ENCODE measurements around the gene BLMH.

The BLMH gene

GRCh38 chr17:30321314-30321713, 29.6 kb upstream of the BLMH start:
- no peak for ATAC-seq (ENCODE audit: low read depth)
- Mint-ChIP-seq H3K4me1 (peaks cover 10% of the 10 kb centered on the region), H3K27me3 (peaks cover 3% of the 10 kb centered on the region), H3K36me3 (no peaks in the 10 kb centered on the region), H3K4me3 (no peak overlapping the region), H3K27ac (no peak overlapping the region), H3K9me3 (no peaks in the 10 kb centered on the region)
- no peak for DNase-seq (ENCODE audit: low spot score in 2 of 2)

GRCh38 chr17:30318155-30318554, 26.4 kb upstream of the BLMH start:
- no peak for ATAC-seq (ENCODE audit: low read depth)
- H3K4me3 Mint-ChIP-seq: no peak overlapping the region
- H3K4me1 Mint-ChIP-seq: peaks cover 3% of the 10 kb centered on the region
- H3K9me3 Mint-ChIP-seq: no peaks in the 10 kb centered on the region
- no peak for DNase-seq (ENCODE audit: low spot score in 2 of 2)
- no peak overlapping the region for H3K27ac Mint-ChIP-seq
- H3K27me3 Mint-ChIP-seq: peaks cover under 1% of the 10 kb centered on the region
- no peaks in the 10 kb centered on the region for H3K36me3 Mint-ChIP-seq

GRCh38 chr17:30316736-30317135, 25.0 kb upstream of the BLMH start:
- no peak overlapping the region for H3K4me3 Mint-ChIP-seq
- H3K9me3 Mint-ChIP-seq: no peaks in the 10 kb centered on the region
- no peaks in the 10 kb centered on the region for H3K4me1 Mint-ChIP-seq
- no peak overlapping the region for H3K27ac Mint-ChIP-seq
- no peak for ATAC-seq (ENCODE audit: low read depth)
- peaks cover 5% of the 10 kb centered on the region for H3K27me3 Mint-ChIP-seq
- H3K36me3 Mint-ChIP-seq: no peaks in the 10 kb centered on the region
- no peak for DNase-seq (ENCODE audit: low spot score in 2 of 2)

- DNase-seq (ENCODE audit: low spot score in 2 of 2) (no peak), ATAC-seq (ENCODE audit: low read depth) (no peak)
- no peak overlapping the region for H3K4me3 Mint-ChIP-seq
- H3K4me1 Mint-ChIP-seq: no peaks in the 10 kb centered on the region
- H3K9me3 Mint-ChIP-seq: no peaks in the 10 kb centered on the region
- peaks cover 5% of the 10 kb centered on the region for H3K27me3 Mint-ChIP-seq
- no peaks in the 10 kb centered on the region for H3K36me3 Mint-ChIP-seq
- no peak overlapping the region for H3K27ac Mint-ChIP-seq
Observed at GRCh38 chr17:30315106-30315505, 23.4 kb upstream of the BLMH start.

GRCh38 chr17:30314474-30314873, 22.7 kb upstream of the BLMH start:
- no peak for ATAC-seq (ENCODE audit: low read depth)
- DNase-seq (ENCODE audit: low spot score in 2 of 2): no peak
- Mint-ChIP-seq H3K9me3 (no peaks in the 10 kb centered on the region), H3K36me3 (no peaks in the 10 kb centered on the region), H3K27me3 (peaks cover 5% of the 10 kb centered on the region), H3K4me3 (no peak overlapping the region), H3K27ac (no peak overlapping the region), H3K4me1 (no peaks in the 10 kb centered on the region)

GRCh38 chr17:30312226-30312625, 20.5 kb upstream of the BLMH start:
- ATAC-seq (ENCODE audit: low read depth) (no peak), DNase-seq (ENCODE audit: low spot score in 2 of 2) (no peak)
- no peaks in the 10 kb centered on the region for H3K36me3 Mint-ChIP-seq
- H3K4me3 Mint-ChIP-seq: no peak overlapping the region
- H3K27me3 Mint-ChIP-seq: peaks cover 5% of the 10 kb centered on the region
- H3K9me3 Mint-ChIP-seq: no peaks in the 10 kb centered on the region
- H3K27ac Mint-ChIP-seq: no peak overlapping the region
- no peaks in the 10 kb centered on the region for H3K4me1 Mint-ChIP-seq

- DNase-seq (ENCODE audit: low spot score in 2 of 2) (no peak), ATAC-seq (ENCODE audit: low read depth) (no peak)
- no peaks in the 10 kb centered on the region for H3K4me1 Mint-ChIP-seq
- H3K36me3 Mint-ChIP-seq: no peaks in the 10 kb centered on the region
- no peaks in the 10 kb centered on the region for H3K9me3 Mint-ChIP-seq
- H3K27ac Mint-ChIP-seq: no peak overlapping the region
- H3K4me3 Mint-ChIP-seq: no peak overlapping the region
- peaks cover 5% of the 10 kb centered on the region for H3K27me3 Mint-ChIP-seq
Observed at GRCh38 chr17:30310562-30310961, 18.8 kb upstream of the BLMH start.

GRCh38 chr17:30309591-30309990, 17.8 kb upstream of the BLMH start:
- H3K36me3 Mint-ChIP-seq: no peaks in the 10 kb centered on the region
- DNase-seq (ENCODE audit: low spot score in 2 of 2) (no peak), ATAC-seq (ENCODE audit: low read depth) (no peak)
- H3K4me1 Mint-ChIP-seq: no peaks in the 10 kb centered on the region
- no peaks in the 10 kb centered on the region for H3K9me3 Mint-ChIP-seq
- H3K27ac Mint-ChIP-seq: no peak overlapping the region
- H3K4me3 Mint-ChIP-seq: no peak overlapping the region
- H3K27me3 Mint-ChIP-seq: peaks cover 5% of the 10 kb centered on the region

GRCh38 chr17:30308406-30308805, 16.7 kb upstream of the BLMH start:
- Mint-ChIP-seq H3K4me1 (no peaks in the 10 kb centered on the region), H3K9me3 (no peaks in the 10 kb centered on the region), H3K36me3 (no peaks in the 10 kb centered on the region), H3K27ac (no peak overlapping the region), H3K27me3 (peaks cover 5% of the 10 kb centered on the region), H3K4me3 (no peak overlapping the region)
- ATAC-seq (ENCODE audit: low read depth): no peak
- DNase-seq (ENCODE audit: low spot score in 2 of 2): no peak

- Mint-ChIP-seq H3K9me3 (no peaks in the 10 kb centered on the region), H3K36me3 (no peaks in the 10 kb centered on the region), H3K27ac (no peak overlapping the region), H3K27me3 (no peaks in the 10 kb centered on the region), H3K4me3 (no peak overlapping the region), H3K4me1 (peaks cover 10% of the 10 kb centered on the region)
- ATAC-seq (ENCODE audit: low read depth): no peak
- DNase-seq (ENCODE audit: low spot score in 2 of 2): no peak
Observed at GRCh38 chr17:30304778-30305177, 13.0 kb upstream of the BLMH start.

GRCh38 chr17:30302241-30302640, 10.5 kb upstream of the BLMH start:
- Mint-ChIP-seq H3K27me3 (no peaks in the 10 kb centered on the region), H3K27ac (no peak overlapping the region), H3K36me3 (no peaks in the 10 kb centered on the region), H3K9me3 (peaks cover 2% of the 10 kb centered on the region), H3K4me3 (no peak overlapping the region), H3K4me1 (peaks cover 10% of the 10 kb centered on the region)
- DNase-seq (ENCODE audit: low spot score in 2 of 2): no peak
- ATAC-seq (ENCODE audit: low read depth): no peak

GRCh38 chr17:30300818-30301217, 9.1 kb upstream of the BLMH start:
- Mint-ChIP-seq H3K9me3 (peaks cover 3% of the 10 kb centered on the region), H3K27ac (no peak overlapping the region), H3K36me3 (no peaks in the 10 kb centered on the region), H3K4me1 (peaks cover 10% of the 10 kb centered on the region), H3K4me3 (no peak overlapping the region), H3K27me3 (no peaks in the 10 kb centered on the region)
- ATAC-seq (ENCODE audit: low read depth): peak; percentile 48
- DNase-seq (ENCODE audit: low spot score in 2 of 2): no peak

GRCh38 chr17:30299000-30299399, 7.3 kb upstream of the BLMH start:
- Mint-ChIP-seq H3K36me3 (no peaks in the 10 kb centered on the region), H3K4me3 (no peak overlapping the region), H3K4me1 (peaks cover 10% of the 10 kb centered on the region), H3K27ac (no peak overlapping the region), H3K27me3 (no peaks in the 10 kb centered on the region), H3K9me3 (peaks cover 3% of the 10 kb centered on the region)
- DNase-seq (ENCODE audit: low spot score in 2 of 2) (no peak), ATAC-seq (ENCODE audit: low read depth) (no peak)

GRCh38 chr17:30297715-30298114, 6.0 kb upstream of the BLMH start:
- Mint-ChIP-seq H3K27ac (no peak overlapping the region), H3K9me3 (peaks cover 3% of the 10 kb centered on the region), H3K4me1 (peaks cover 10% of the 10 kb centered on the region), H3K36me3 (no peaks in the 10 kb centered on the region), H3K4me3 (no peak overlapping the region), H3K27me3 (no peaks in the 10 kb centered on the region)
- ATAC-seq (ENCODE audit: low read depth) (no peak), DNase-seq (ENCODE audit: low spot score in 2 of 2) (no peak)

- no peak overlapping the region for H3K4me3 Mint-ChIP-seq
- peaks cover 3% of the 10 kb centered on the region for H3K9me3 Mint-ChIP-seq
- no peaks in the 10 kb centered on the region for H3K36me3 Mint-ChIP-seq
- DNase-seq (ENCODE audit: low spot score in 2 of 2) (no peak), ATAC-seq (ENCODE audit: low read depth) (no peak)
- no peak overlapping the region for H3K27ac Mint-ChIP-seq
- no peaks in the 10 kb centered on the region for H3K27me3 Mint-ChIP-seq
- H3K4me1 Mint-ChIP-seq: peaks cover 10% of the 10 kb centered on the region
Observed at GRCh38 chr17:30296499-30297080, 4.8 kb upstream of the BLMH start.
